ENCODE measurements around the gene FOXP1. TPM values are rescaled to one million over a fixed set of nuclear protein-coding genes. Genes with fewer than 3 reads are reported as not detected.

Gene FOXP1
- total RNA-seq, 1 experiment from 2014 or later = 75.3 TPM

DNA sequence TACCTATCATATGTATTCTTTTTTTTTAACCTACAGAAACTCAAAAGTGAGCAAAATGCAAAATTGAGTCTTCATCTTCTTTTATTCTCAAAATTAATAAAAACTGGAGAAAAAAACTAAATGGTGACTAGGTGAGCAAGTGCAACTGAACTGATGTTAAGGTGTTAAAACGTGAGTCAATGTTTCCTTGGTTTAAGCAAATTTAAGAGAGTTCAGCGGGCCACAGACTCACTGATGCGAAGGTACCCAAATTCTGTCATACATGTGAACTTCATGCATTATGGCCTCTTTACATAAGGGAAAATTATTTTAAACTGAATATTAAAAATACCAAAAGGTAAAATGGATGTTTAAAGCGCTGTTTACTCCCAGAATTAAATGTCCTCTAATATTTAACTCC, 206.6 kb downstream of the FOXP1 start:
- WGBS (ENCODE audit: extremely low coverage, insufficient read length, low lambda C conversion rate) = no CpG with 5 or more reads among the region's 4 CpGs
- Mint-ChIP-seq H3K9me3 (no peaks in the 10 kb centered on the region), H3K4me1 (peaks cover 15 to 17% of the 10 kb centered on the region in 2 experiments), H3K4me3 (no peak overlapping the region), H3K36me3 (ENCODE audit: insufficient read depth in 1 of 3, low read depth in 3 of 3) (no peaks in the 10 kb centered on the region; a peak in 2 of 7 replicates), H3K27me3 (ENCODE audit: low read depth) (no peaks in the 10 kb centered on the region), H3K27ac (no peak overlapping the region)
- Histone ChIP-seq H3K27ac (ENCODE audit: insufficient read length, low read depth, low read length) (no peak overlapping the region), H4K91ac (ENCODE audit: insufficient read length, low read depth, low read length) (no peak overlapping the region), H3K9ac (ENCODE audit: extremely low read depth, insufficient read length, low read length) (no peak overlapping the region), H3K4ac (ENCODE audit: low read depth, low read length) (no peak overlapping the region), H3K14ac (ENCODE audit: insufficient read depth, low read length) (no peak overlapping the region), H3K18ac (ENCODE audit: insufficient read length, low read depth, low read length) (no peak overlapping the region), H3K79me1 (ENCODE audit: insufficient read depth, low read depth, low read length, poor library complexity, severe bottlenecking) (no peaks in the 10 kb centered on the region), H2BK20ac (ENCODE audit: low read depth, low read length, poor library complexity, severe bottlenecking) (no peak overlapping the region), H3K23me2 (ENCODE audit: insufficient read length, low read depth, low read length, poor library complexity, severe bottlenecking) (no peaks in the 10 kb centered on the region), H2BK120ac (ENCODE audit: low read depth, low read length, poor library complexity, severe bottlenecking) (no peak overlapping the region), H3K9me3 (ENCODE audit: control insufficient read depth, low read depth, low read length) (no peaks in the 10 kb centered on the region), H2AK5ac (ENCODE audit: insufficient read length, low read length) (no peak overlapping the region), H3K79me2 (ENCODE audit: insufficient read depth, low read length) (no peaks in the 10 kb centered on the region), H4K5ac (ENCODE audit: insufficient read length, low read depth, low read length) (no peak overlapping the region), H3K4me1 (ENCODE audit: insufficient read depth, low read length) (peaks cover 9% of the 10 kb centered on the region; the same call in 1 of the 2 replicates), H3K56ac (ENCODE audit: insufficient read length, low read depth, low read length) (no peak overlapping the region), H2BK15ac (ENCODE audit: low read depth, low read length) (no peak overlapping the region), H3K4me2 (ENCODE audit: insufficient read depth, insufficient read length, low read length) (no peak overlapping the region), H3T11ph (ENCODE audit: low read length) (no peak overlapping the region), H2BK12ac (ENCODE audit: insufficient read length, low read depth, low read length) (no peak overlapping the region), H3K27me3 (ENCODE audit: insufficient read depth, low read length) (no peaks in the 10 kb centered on the region), H3K23ac (ENCODE audit: insufficient read length, low read depth, low read length) (no peak overlapping the region), H4K20me1 (ENCODE audit: control insufficient read depth, insufficient read depth, insufficient read length) (no peaks in the 10 kb centered on the region), H2AFZ (ENCODE audit: low read length) (no peak overlapping the region), H4K8ac (replicated peaks; ENCODE audit: insufficient read length, low read depth, low read length) (no peak overlapping the region), H2BK5ac (ENCODE audit: insufficient read length, low read length) (no peak overlapping the region)
- no peak for DNase-seq
- TF ChIP-seq, protein P1, sequence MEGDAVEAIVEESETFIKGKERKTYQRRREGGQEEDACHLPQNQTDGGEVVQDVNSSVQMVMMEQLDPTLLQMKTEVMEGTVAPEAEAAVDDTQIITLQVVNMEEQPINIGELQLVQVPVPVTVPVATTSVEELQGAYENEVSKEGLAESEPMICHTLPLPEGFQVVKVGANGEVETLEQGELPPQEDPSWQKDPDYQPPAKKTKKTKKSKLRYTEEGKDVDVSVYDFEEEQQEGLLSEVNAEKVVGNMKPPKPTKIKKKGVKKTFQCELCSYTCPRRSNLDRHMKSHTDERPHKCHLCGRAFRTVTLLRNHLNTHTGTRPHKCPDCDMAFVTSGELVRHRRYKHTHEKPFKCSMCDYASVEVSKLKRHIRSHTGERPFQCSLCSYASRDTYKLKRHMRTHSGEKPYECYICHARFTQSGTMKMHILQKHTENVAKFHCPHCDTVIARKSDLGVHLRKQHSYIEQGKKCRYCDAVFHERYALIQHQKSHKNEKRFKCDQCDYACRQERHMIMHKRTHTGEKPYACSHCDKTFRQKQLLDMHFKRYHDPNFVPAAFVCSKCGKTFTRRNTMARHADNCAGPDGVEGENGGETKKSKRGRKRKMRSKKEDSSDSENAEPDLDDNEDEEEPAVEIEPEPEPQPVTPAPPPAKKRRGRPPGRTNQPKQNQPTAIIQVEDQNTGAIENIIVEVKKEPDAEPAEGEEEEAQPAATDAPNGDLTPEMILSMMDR (conservative IDR thresholded peaks at IDR 0.05) = no peak

Measured in H9 (cell line).